Measurements from ENCODE around the gene GNL1.
A peak's percentile ranks its signal among the peaks of the same experiment; 100 is the strongest.

Gene GNL1

GRCh38 chr6:30494291-30494861 lies 61.9 kb downstream of the GNL1 start:
- peak; percentile 47 for DNase-seq

- peak; percentile 63 for DNase-seq
These were observed 62.5 kb downstream of the GNL1 start for GRCh38 chr6:30493643-30494250.

- peak; percentile 34 for DNase-seq
These were observed 64.0 kb downstream of the GNL1 start for GRCh38 chr6:30491991-30492952.

Measured in stimulated activated CD4-positive, alpha-beta T cell treated with anti-CD3 and anti-CD28 coated beads, Interleukin-15, amount 100 ng/mL, for 24 hours (primary cell).